Caco-2 (cell line): ENCODE results near the gene PRRX2. TPM values are rescaled to one million over a fixed set of nuclear protein-coding genes. Genes with fewer than 3 reads are reported as not detected.

ENCODE experiments used
- BruUV-seq: library from RNA; stranded (reverse); fragments of 400-500 nt; replicated peaks from 2 replicates; lab custom pipeline; 2021; lab: Mats Ljungman, UMichigan
- CTCF ChIA-PET: fragments of 300-600 bp; sonication (Branson Sonifier 250); formaldehyde crosslinking; loops from one replicate; lab custom pipeline; 2022; ENCODE audit warnings: antibody characterized with exemption; lab: Charles Lee
- POLR2A ChIA-PET: fragments of 300-600 bp; sonication (Branson Sonifier 250); formaldehyde crosslinking; loops from one replicate; lab custom pipeline; 2022; ENCODE audit warnings: antibody characterized with exemption; lab: Charles Lee
- DNase-seq, 2 experiments: peaks; one replicate each; pipeline versions ENCODE4 v3.0.0 to v3.0.0-alpha.2; 2020 to 2022
- H3K27me3 ChIP-seq: replicated peaks from 2 replicates; pipeline ENCODE4 v1.6.0; 2011; ENCODE audit warnings: low read length; ENCODE audit not compliant: control insufficient read depth, insufficient read depth
- H3K36me3 ChIP-seq: 2 replicates; pipeline ENCODE4 v1.5.1; 2011; ENCODE audit warnings: low read length; ENCODE audit not compliant: control insufficient read depth, insufficient read depth
- H3K4me1 ChIP-seq: fragments of 250-450 bp; sonication (Bioruptor Pico); 2 replicates; pipeline ENCODE4 v1.5.1; 2020; ENCODE audit warnings: mild to moderate bottlenecking
- H3K4me3 ChIP-seq: 2 replicates; pipeline ENCODE4 v1.5.1; 2011; ENCODE audit warnings: low read depth, mild to moderate bottlenecking, control low read depth, low read length
- H3K9me3 ChIP-seq: fragments of 250-450 bp; sonication (Bioruptor Pico); 2 replicates; pipeline ENCODE4 v1.5.1; 2020; ENCODE audit warnings: mild to moderate bottlenecking, moderate library complexity
- H3K27ac Mint-ChIP-seq: one replicate; pipeline ENCODE4 v1.8.0; 2022; ENCODE audit warnings: mixed read lengths; ENCODE audit not compliant: unreplicated experiment
- H3K27me3 Mint-ChIP-seq: one replicate; pipeline ENCODE4 v1.8.0; 2022; ENCODE audit warnings: mixed read lengths; ENCODE audit not compliant: insufficient read depth, unreplicated experiment
- H3K36me3 Mint-ChIP-seq: one replicate; pipeline ENCODE4 v1.8.0; 2022; ENCODE audit warnings: mild to moderate bottlenecking, mixed read lengths; ENCODE audit not compliant: insufficient read depth, unreplicated experiment
- H3K4me1 Mint-ChIP-seq: one replicate; pipeline ENCODE4 v1.8.0; 2022; ENCODE audit warnings: low read depth, mixed read lengths; ENCODE audit not compliant: unreplicated experiment
- H3K4me3 Mint-ChIP-seq: one replicate; pipeline ENCODE4 v1.8.0; 2022; ENCODE audit warnings: mild to moderate bottlenecking, moderate library complexity, mixed read lengths; ENCODE audit not compliant: unreplicated experiment
- H3K9me3 Mint-ChIP-seq: one replicate; pipeline ENCODE4 v1.8.0; 2022; ENCODE audit warnings: mixed read lengths; ENCODE audit not compliant: unreplicated experiment
- CTCF ChIP-seq, 2 experiments: fragments of 200-600 bp in 1 of 2; IDR thresholded peaks; 1 replicate in 1 of 2; 2 replicates in 1 of 2; pipeline versions ENCODE4 v1.5.1 to v1.8.0; 2011 to 2022; ENCODE audit warnings: antibody characterized with exemption in 1 of 2, control low read depth in 1 of 2, inconsistent platforms in 1 of 2, low read depth in 1 of 2, low read length in 1 of 2, mild to moderate bottlenecking in 1 of 2, moderate library complexity in 1 of 2; ENCODE audit not compliant: insufficient read depth in 1 of 2, severe bottlenecking in 1 of 2, unreplicated experiment in 1 of 2
- intact Hi-C: fragments of 100-400 bp; cut with micrococcal nuclease; formaldehyde crosslinking; loops from one replicate; pipeline ENCODE4 v1.10.0; 2022; ENCODE audit not compliant: unreplicated experiment
- total RNA-seq: library from RNA; stranded (reverse); gene quantifications from 2 replicates; pipeline ENCODE4 v1.2.3, GENCODE V29; 2022

The PRRX2 gene
- total RNA-seq, 1 experiment from 2014 or later: not detected

- Mint-ChIP-seq H3K27ac (no peak overlapping the region), H3K27me3 (peaks cover 8% of the 10 kb centered on the region), H3K9me3 (no peaks in the 10 kb centered on the region), H3K36me3 (no peaks in the 10 kb centered on the region), H3K4me1 (no peaks in the 10 kb centered on the region), H3K4me3 (no peak overlapping the region)
- DNase-seq: no peak
- BruUV-seq: no TSS peak
- no peaks in the 10 kb centered on the region for H3K36me3 ChIP-seq
- no peaks in the 10 kb centered on the region; the same call in 1 of the 2 replicates for H3K27me3 ChIP-seq
- POLR2A ChIA-PET: no interaction called here
- H3K9me3 ChIP-seq: no peaks in the 10 kb centered on the region
- H3K4me3 ChIP-seq: no peak overlapping the region
- no peak for TF ChIP-seq CTCF (IDR thresholded peaks at IDR 0.05; ENCODE audit: insufficient read depth in 1 of 2, low read depth in 1 of 2, low read length in 1 of 2, severe bottlenecking in 1 of 2, unreplicated experiment in 1 of 2)
- CTCF ChIA-PET: no interaction called here
- intact Hi-C loops: no loop called here
- H3K4me1 ChIP-seq: no peaks in the 10 kb centered on the region
Measured at GRCh38 chr9:129672702-129673101, 7.3 kb downstream of the PRRX2 start.

- intact Hi-C loops: no loop called here
- Histone ChIP-seq H3K4me1 (no peaks in the 10 kb centered on the region), H3K36me3 (no peaks in the 10 kb centered on the region), H3K27me3 (no peaks in the 10 kb centered on the region), H3K4me3 (no peak overlapping the region), H3K9me3 (no peaks in the 10 kb centered on the region)
- Mint-ChIP-seq H3K4me3 (no peak overlapping the region), H3K27me3 (peaks cover 8% of the 10 kb centered on the region), H3K36me3 (no peaks in the 10 kb centered on the region), H3K27ac (no peak overlapping the region), H3K9me3 (no peaks in the 10 kb centered on the region), H3K4me1 (no peaks in the 10 kb centered on the region)
- ChIA-PET CTCF (no interaction called here), POLR2A (no interaction called here)
- TF ChIP-seq CTCF (IDR thresholded peaks at IDR 0.05; ENCODE audit: insufficient read depth in 1 of 2, low read depth in 1 of 2, low read length in 1 of 2, severe bottlenecking in 1 of 2, unreplicated experiment in 1 of 2): no peak
- DNase-seq: no peak
- no TSS peak for BruUV-seq
Measured at GRCh38 chr9:129673602-129674001, 8.2 kb downstream of the PRRX2 start.

- no peaks in the 10 kb centered on the region for H3K36me3 ChIP-seq
- H3K9me3 ChIP-seq: no peaks in the 10 kb centered on the region
- Mint-ChIP-seq H3K9me3 (no peaks in the 10 kb centered on the region), H3K36me3 (no peaks in the 10 kb centered on the region), H3K4me1 (no peaks in the 10 kb centered on the region), H3K27ac (no peak overlapping the region), H3K4me3 (no peak overlapping the region), H3K27me3 (peaks cover 8% of the 10 kb centered on the region)
- no peak for DNase-seq
- BruUV-seq: no TSS peak
- POLR2A ChIA-PET: no interaction called here
- no peak for TF ChIP-seq CTCF (IDR thresholded peaks at IDR 0.05; ENCODE audit: insufficient read depth in 1 of 2, low read depth in 1 of 2, low read length in 1 of 2, severe bottlenecking in 1 of 2, unreplicated experiment in 1 of 2)
- intact Hi-C loops: no loop called here
- H3K4me3 ChIP-seq: no peak overlapping the region
- H3K4me1 ChIP-seq: no peaks in the 10 kb centered on the region
- CTCF ChIA-PET: interaction anchor here (0.6 kb wide), 1 partner anchor 717 kb away, joined by 3 read pairs; no protein-coding TSS in a partner anchor
- no peaks in the 10 kb centered on the region for H3K27me3 ChIP-seq
Measured at GRCh38 chr9:129674229-129674628, 8.8 kb downstream of the PRRX2 start.
